Skin epidermis (tissue), 12 donors: ENCODE data around the gene PRRT2.
"Not testable (repeated sequence)": the region's sequence is repeated elsewhere in the genome, so short reads cannot be mapped to it uniquely, and the experiment has no call there.

Experiments
- H3K27ac ChIP-seq, 21 experiments: fragments of 200-600 bp; sonication (generic) in 11 of 21; one replicate each; pipeline ENCODE4 v1.5.0; 2020; ENCODE audit warnings: mild to moderate bottlenecking in 3 of 21, inconsistent platforms in 2 of 21, moderate library complexity in 2 of 21
- H3K4me3 ChIP-seq, 7 experiments: fragments of 200-600 bp; sonication (generic) in 2 of 7; one replicate each; pipeline ENCODE4 v1.5.0; 2020; ENCODE audit warnings: inconsistent platforms in 2 of 7, mild to moderate bottlenecking in 2 of 7, moderate library complexity in 1 of 7

The PRRT2 gene

GRCh38 chr16:29811896-29812665 is at the start of gene PRRT2:
Gene PRRT2, plus strand, starts transcription at chr16:29812193. Its CDS starts 862 bp downstream, at chr16:29813055.
- H3K27ac ChIP-seq: peak within 1 kb of the TSS in 20 of 21 experiments; percentile 30 to 98 (median 81)
- peak within 1 kb of the TSS; percentile 32 to 53 (median 41) for H3K4me3 ChIP-seq

DNA sequence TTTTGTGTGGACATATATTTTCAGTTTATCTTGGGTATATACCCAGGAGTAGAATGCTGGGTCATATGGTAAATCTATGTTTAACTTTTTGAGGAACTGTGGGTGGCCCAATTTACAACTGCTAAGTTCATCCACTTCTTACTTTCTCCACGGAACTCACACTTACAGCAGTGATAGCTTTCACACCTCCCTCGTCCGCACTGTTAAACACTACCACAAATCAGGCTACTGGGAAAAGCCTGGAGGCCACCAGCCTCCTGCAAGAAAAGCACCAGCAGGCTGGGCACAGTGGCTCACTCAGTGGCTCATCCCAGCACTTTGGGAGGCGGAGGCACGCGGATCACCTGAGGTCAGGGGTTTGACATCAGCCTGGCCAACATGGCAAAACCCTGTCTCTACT is 48.7 kb upstream of the PRRT2 start:
- no peak overlapping the region for H3K4me3 ChIP-seq
- no peak overlapping the region for H3K27ac ChIP-seq

DNA sequence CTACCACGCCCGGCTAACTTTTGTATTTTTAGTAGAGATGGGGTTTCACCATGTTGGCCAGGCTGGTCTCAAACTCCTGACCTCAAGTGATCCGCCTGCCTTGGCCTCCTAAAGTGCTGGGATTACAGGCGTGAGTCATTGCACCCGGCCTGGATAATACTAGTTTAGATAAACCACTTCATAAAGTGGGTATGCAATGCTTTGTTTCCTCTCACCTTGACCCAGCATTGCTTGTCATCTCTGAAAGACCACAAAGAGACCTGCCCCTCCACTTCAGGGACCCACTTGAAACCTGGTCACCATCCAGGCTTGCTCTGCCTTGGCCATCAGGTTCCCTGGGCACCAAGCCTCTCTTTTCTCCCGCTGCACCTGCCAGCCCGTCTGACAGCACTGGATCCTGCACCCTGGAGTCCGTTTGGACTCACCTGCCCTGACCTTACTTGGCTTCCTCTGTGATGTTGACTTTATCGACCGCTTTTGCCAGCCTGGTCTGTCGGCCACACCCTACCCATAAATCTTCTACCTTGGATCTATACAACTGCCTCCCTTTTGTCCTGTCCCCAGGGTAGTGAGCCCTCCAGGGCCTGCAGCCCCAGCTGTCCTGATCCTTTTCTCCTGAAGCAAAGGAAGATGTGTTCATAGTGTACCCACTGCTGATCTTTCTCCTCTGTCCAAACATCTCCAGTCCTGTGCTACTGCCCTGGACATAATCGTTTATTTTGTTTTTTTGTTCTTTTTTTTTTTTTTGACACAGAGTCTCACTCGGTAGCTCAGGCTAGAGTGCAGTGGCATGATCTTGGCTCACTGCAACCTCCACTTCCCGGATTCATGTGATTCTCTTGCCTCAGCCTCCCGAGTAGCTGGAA is 46.6 kb upstream of the PRRT2 start:
- H3K27ac ChIP-seq: no peak overlapping the region
- H3K4me3 ChIP-seq: no peak overlapping the region

DNA sequence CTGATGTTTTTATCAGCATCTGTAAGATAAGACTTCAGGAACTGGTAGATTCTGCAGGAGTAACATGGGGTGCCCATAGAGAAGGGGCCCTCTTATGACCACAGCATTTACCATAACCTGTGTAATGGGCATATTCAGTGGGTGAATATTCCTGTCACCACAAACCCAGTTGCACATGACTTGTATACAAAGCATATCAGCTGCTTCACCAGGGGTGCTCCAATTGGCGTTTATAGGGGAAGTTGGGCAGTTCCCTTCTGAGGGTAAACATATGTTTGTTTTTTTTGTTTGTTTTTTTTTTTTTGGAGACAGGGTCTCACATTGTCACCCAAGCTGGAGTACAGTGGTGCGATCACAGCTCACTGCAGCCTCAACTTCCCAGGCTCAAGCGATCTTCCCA is 45.4 kb upstream of the PRRT2 start:
- Histone ChIP-seq H3K4me3 (no peak overlapping the region), H3K27ac (no peak overlapping the region)

GRCh38 chr16:29767062-29767461 is 44.9 kb upstream of the PRRT2 start:
- H3K4me3 ChIP-seq: no peak overlapping the region
- H3K27ac ChIP-seq: no peak overlapping the region

- H3K4me3 ChIP-seq: no peak overlapping the region
- no peak overlapping the region for H3K27ac ChIP-seq
Measured at GRCh38 chr16:29769507-29769906, 42.5 kb upstream of the PRRT2 start.

DNA sequence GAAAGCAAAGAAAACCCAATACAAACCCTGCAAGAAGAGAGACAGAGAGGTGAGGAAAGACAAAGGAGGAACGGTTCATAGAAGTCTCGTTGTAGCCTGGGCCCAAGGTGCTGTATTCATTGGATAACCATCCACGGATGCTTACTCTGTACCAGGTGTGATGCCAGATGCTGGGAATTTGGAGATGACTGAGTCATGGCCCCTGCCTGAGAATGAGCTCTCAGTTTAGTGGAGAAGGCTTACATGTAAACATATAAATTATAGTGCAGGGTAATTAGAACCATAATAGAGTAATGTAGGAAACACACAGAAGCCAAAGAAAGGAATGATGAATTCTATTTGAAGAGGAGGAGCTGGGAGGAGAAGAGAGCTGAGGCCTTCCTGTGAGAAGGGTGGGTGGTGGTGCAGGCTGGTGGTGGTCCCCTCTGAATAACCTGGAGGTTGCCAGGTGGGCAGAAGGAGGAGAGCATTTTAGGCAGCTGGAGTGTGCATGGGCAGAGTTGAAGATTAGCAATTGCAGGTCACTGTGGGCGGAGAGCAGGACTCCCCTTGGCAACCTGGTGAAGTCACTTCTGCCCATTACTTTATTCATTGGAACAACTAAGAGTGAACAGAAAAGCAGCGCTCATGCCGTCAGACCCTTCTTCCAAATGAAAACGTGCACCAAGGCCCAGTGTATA is 41.6 kb upstream of the PRRT2 start:
- no peak overlapping the region for H3K4me3 ChIP-seq

GRCh38 chr16:29772330-29772729 is 39.7 kb upstream of the PRRT2 start:
- not testable (repeated sequence) for H3K4me3 ChIP-seq, H3K27ac ChIP-seq

More for the DNA sequence above, 41.6 kb upstream of the PRRT2 start:
- H3K27ac ChIP-seq: no peak overlapping the region

DNA sequence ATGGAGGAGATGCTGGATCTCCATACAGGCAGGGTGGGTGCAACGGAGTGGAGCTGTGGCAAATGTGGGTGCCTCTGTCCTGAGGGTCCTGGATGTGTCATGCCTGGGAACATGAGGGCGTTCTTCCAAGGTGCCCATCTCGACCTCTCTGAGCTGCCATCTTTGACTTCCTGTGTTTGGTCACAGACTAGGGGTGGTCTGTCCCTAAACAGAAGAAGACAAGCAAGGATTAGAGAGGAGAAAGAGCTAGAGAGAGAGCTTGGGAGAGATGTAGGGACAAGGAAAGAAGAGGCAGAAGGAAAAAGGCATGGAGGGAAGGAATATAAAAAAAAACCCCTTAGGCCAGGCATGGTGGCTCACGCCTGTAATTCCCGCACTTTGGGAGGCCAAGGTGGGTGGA is 37.3 kb upstream of the PRRT2 start:
- H3K27ac ChIP-seq: no peak overlapping the region
- no peak overlapping the region for H3K4me3 ChIP-seq

GRCh38 chr16:29775742-29776408 is 36.1 kb upstream of the PRRT2 start:
- no peak overlapping the region for H3K27ac ChIP-seq
- H3K4me3 ChIP-seq: no peak overlapping the region

DNA sequence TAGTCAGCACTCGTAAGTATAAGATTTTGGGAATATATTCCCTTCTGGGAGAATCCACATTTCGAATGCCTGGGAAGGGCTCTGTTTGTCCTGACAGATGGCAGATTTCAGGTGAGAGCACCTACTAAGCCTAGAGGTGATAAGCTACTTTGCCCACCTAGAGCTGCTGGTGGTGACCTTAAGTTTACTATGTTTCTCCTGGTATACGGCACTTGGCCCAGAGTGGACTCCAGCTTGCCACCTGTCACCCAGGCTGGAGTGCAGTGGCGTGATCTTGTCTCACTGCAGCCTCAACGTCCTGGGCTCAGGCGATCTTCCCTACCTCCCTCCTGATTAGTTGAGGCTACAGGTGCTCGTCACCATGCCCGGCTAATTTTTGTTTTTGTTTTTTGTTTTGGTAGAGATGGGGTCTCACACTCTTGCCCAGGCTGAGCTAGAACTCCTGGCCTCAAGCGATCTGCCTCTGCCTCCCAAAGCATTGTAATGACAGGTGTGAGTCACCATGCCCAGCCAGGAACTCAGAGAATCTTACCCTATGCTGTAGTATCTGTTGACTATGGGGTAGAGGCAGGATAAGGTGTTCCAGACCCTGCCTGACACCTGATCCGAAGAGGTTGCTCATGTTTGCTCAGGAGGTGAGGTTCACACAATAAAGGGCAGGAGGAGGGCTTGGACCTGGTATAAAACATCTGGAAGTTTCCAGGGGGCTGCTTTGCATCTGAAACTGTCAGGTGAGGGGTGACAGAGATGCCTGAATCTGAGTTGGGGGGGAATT is 34.2 kb upstream of the PRRT2 start, which contains the start of gene ZG16:
TSS of gene ZG16 (plus strand) at position 681 of the 775 bp plus-strand sequence. CDS start 1,011 bp downstream, outside the sequence.
- Histone ChIP-seq H3K27ac (no peak within 1 kb of the TSS), H3K4me3 (no peak within 1 kb of the TSS)

DNA sequence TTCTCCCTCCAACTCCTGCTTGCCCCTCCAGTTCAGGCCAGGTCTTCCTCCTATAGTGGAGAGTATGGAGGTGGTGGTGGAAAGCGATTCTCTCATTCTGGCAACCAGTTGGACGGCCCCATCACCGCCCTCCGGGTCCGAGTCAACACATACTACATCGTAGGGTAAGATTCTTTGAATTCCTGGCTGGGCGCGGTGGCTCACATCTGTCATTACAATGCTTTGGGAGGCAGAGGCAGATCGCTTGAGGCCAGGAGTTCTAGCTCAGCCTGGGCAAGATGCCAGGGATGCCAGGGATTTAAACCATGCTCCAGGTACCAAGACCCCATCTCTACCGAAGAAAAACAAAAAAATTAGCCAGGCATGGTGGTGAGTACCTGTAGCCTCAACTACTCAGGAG is 32.5 kb upstream of the PRRT2 start:
- Histone ChIP-seq H3K27ac (no peak overlapping the region), H3K4me3 (no peak overlapping the region)

GRCh38 chr16:29783094-29783953 is 28.7 kb upstream of the PRRT2 start:
- H3K27ac ChIP-seq: not testable (repeated sequence)

GRCh38 chr16:29784157-29784556 is 27.8 kb upstream of the PRRT2 start:
- no peak overlapping the region for H3K27ac ChIP-seq
- H3K4me3 ChIP-seq: no peak overlapping the region

More at GRCh38 chr16:29783094-29783953, 28.7 kb upstream of the PRRT2 start:
- not testable (repeated sequence) for H3K4me3 ChIP-seq

GRCh38 chr16:29784901-29785500 is 27.0 kb upstream of the PRRT2 start:
- H3K27ac ChIP-seq: peak overlapping the region in 4 of 21 experiments; percentile 19 to 58 (median 38)
- H3K4me3 ChIP-seq: peak overlapping the region in 3 of 7 experiments; percentile 6 to 16 (median 7)

GRCh38 chr16:29787155-29787554 is 24.8 kb upstream of the PRRT2 start:
- H3K27ac ChIP-seq, H3K4me3 ChIP-seq: not testable (repeated sequence)

GRCh38 chr16:29789775-29790182 is 22.2 kb upstream of the PRRT2 start:
- Histone ChIP-seq H3K27ac (peak overlapping the region; percentile 23 to 99 (median 89)), H3K4me3 (peak overlapping the region; percentile 69 to 89 (median 82))
